DMS 273 (cell line): ENCODE data around the gene MAGOHB.

Source experiments
- DNase-seq: peaks from one replicate; lab custom pipeline; 2025; ENCODE audit not compliant: unreplicated experiment; lab: John Stamatoyannopoulos, UW

MAGOHB gene

GRCh38 chr12:10557329-10557728 is 56.1 kb downstream of the MAGOHB start:
- DNase-seq: no peak

GRCh38 chr12:10554756-10555481 is 58.5 kb downstream of the MAGOHB start:
- no peak for DNase-seq

- DNase-seq: no peak
Measured at GRCh38 chr12:10554228-10554755, 59.1 kb downstream of the MAGOHB start.
